K562 (cell line): ENCODE results near the gene PAQR4. TPM values are rescaled to one million over a fixed set of nuclear protein-coding genes. Genes with fewer than 3 reads are reported as not detected.

ENCODE experiments used
- BACH1 ChIP-seq: fragments of 200-800 bp; sonication (Bioruptor generic); IDR thresholded peaks from 2 replicates; pipeline ENCODE4 v1.6.1; 2016; ENCODE audit warnings: missing genetic modification characterization, missing compliant biosample characterization
- C11orf30 ChIP-seq: fragments of 450-650 bp; IDR thresholded peaks from 2 replicates; pipeline ENCODE4 v1.6.1; 2016; ENCODE audit warnings: low read depth, mild to moderate bottlenecking
- DDX20 ChIP-seq: fragments of 450-650 bp; IDR thresholded peaks from 2 replicates; pipeline ENCODE4 v1.6.1; 2016; ENCODE audit warnings: missing genetic modification characterization, low read depth, mild to moderate bottlenecking, missing compliant biosample characterization, moderate library complexity
- HEY1 ChIP-seq: fragments of 250-450 bp; sonication (Bioruptor Pico); IDR thresholded peaks from 2 replicates; pipeline ENCODE4 v1.5.0; 2020; ENCODE audit warnings: mild to moderate bottlenecking, moderate library complexity, borderline replicate concordance
- HINFP ChIP-seq: fragments of 450-650 bp; conservative IDR thresholded peaks from 2 replicates; pipeline ENCODE4 v1.6.1; 2016; ENCODE audit warnings: missing genetic modification characterization, low read depth, mild to moderate bottlenecking, control low read depth, missing compliant biosample characterization
- LARP7 ChIP-seq: fragments of 450-650 bp; IDR thresholded peaks from 2 replicates; pipeline ENCODE4 v1.6.1; 2016
- MTA1 ChIP-seq: fragments of 450-650 bp; IDR thresholded peaks from 2 replicates; pipeline ENCODE4 v1.6.1; 2017; ENCODE audit warnings: borderline replicate concordance
- PHB2 ChIP-seq: fragments of 450-650 bp; IDR thresholded peaks from 2 replicates; pipeline ENCODE4 v1.6.1; 2017; ENCODE audit warnings: low read depth
- POLR2H ChIP-seq: IDR thresholded peaks from 2 replicates; pipeline ENCODE4 v1.6.1; 2016; ENCODE audit warnings: missing genetic modification characterization, low read depth, mild to moderate bottlenecking, control low read depth, missing compliant biosample characterization, moderate library complexity
- SAFB2 ChIP-seq: fragments of 200-400 bp; formaldehyde crosslinking; IDR thresholded peaks from 2 replicates; pipeline ENCODE4 v1.6.1; 2018; ENCODE audit warnings: borderline replicate concordance, low read length, low read depth, moderate library complexity; ENCODE audit not compliant: severe bottlenecking
- TEAD4 ChIP-seq, 2 experiments: sonication (generic) in 1 of 2; formaldehyde crosslinking in 1 of 2; IDR thresholded peaks; 2 replicates each; pipeline versions ENCODE4 v1.6.1 to v1.8.0; 2012 to 2022; ENCODE audit warnings: borderline replicate concordance in 1 of 2, inconsistent platforms in 1 of 2, low read length in 1 of 2, mild to moderate bottlenecking in 1 of 2, missing genetic modification reagents in 1 of 2
- TRIM24 ChIP-seq, 2 experiments: fragments of 450-650 bp; IDR thresholded peaks; 2 replicates each; pipeline ENCODE4 v1.6.1; 2016
- ZNF282 ChIP-seq: sonication (generic); formaldehyde crosslinking; IDR thresholded peaks from 2 replicates; pipeline ENCODE4 v1.8.1; 2023; ENCODE audit warnings: missing genetic modification reagents
- ZNF407 ChIP-seq: fragments of 450-650 bp; IDR thresholded peaks from 2 replicates; pipeline ENCODE4 v1.6.1; 2016; ENCODE audit warnings: low read depth
- ZNF79 ChIP-seq: fragments of 250-450 bp; sonication (Bioruptor Pico); IDR thresholded peaks from 2 replicates; pipeline ENCODE4 v1.4.0; 2020; ENCODE audit warnings: low read depth, mild to moderate bottlenecking, moderate library complexity
- polyA plus RNA-seq, 8 experiments: library from polyadenylated mRNA; depleted of rRNA in 4 of 8; stranded (reverse) in 5 of 8; unstranded in 3 of 8; fragments of >200 nt; fragmentation: Nextera tagmentation in 2 of 8; fragmentation: Illumina TruSeq in 1 of 8; extraction: Ambion mirVana in 2 of 8; extraction: Trizol in 1 of 8; gene quantifications; 2 replicates each; pipeline versions ENCODE4 v1.2.1 to v1.2.3, GENCODE V29; 2011 to 2014; ENCODE audit warnings: inconsistent platforms in 1 of 8, missing spikeins in 1 of 8
- total RNA-seq, 7 experiments: library from RNA; depleted of rRNA in 6 of 7; stranded (reverse); fragments of >200 nt in 6 of 7; fragmentation: Illumina TruSeq in 2 of 7; extraction: Trizol in 2 of 7; gene quantifications; 2 replicates each; pipeline versions ENCODE4 v1.2.1 to v1.2.3, GENCODE V29; 2011 to 2021; ENCODE audit warnings: low replicate concordance in 1 of 7

Gene PAQR4
- total and polyA plus RNA-seq, 9 of the 15 experiments (the other 6 are each of a cell fraction or from before 2014, with no cell fraction given), result 0.62 to 40.4 (median 19.5) TPM

GRCh38 chr16:3020604-3021448 is 51.7 kb downstream of the PAQR4 start (continued):
- TF ChIP-seq DDX20 (tag), result no peak
- no peak for TF ChIP-seq PHB2
- peak; percentile 18; the same call in 1 of the 2 replicates for TF ChIP-seq MTA1
- 0 out of 2 replicates have a peak, but pooled peaks have one; percentile 6 for TF ChIP-seq ZNF282 (CRISPR knock-in tag)
- TF ChIP-seq ZNF79 (CRISPR knock-in tag), result no peak
- TF ChIP-seq LARP7, result no peak
- no peak for TF ChIP-seq HEY1 (CRISPR knock-in tag)
- TF ChIP-seq SAFB2, result no peak
- no peak for TF ChIP-seq ZNF407
- no peak for TF ChIP-seq C11orf30
- TF ChIP-seq POLR2H (tag), result no peak
- no peak for TF ChIP-seq HINFP (tag)
- TF ChIP-seq TEAD4 (IDR thresholded peaks at IDR 0.05; ENCODE audit: low read length), result peak; percentile 69; the same call in 1 of the 2 replicates
- TF ChIP-seq TEAD4 (CRISPR knock-in tag; IDR thresholded peaks at IDR 0.05; ENCODE audit: borderline replicate concordance), result peak; percentile 83; the same call in 1 of the 2 replicates
- TF ChIP-seq BACH1, result no peak
- no peak for TF ChIP-seq TRIM24 (IDR thresholded peaks at IDR 0.05)
